KBM-7 (cell line): Measurements from ENCODE around the gene USP8.
"Not testable (repeated sequence)": the region's sequence is repeated elsewhere in the genome, so short reads cannot be mapped to it uniquely, and the experiment has no call there.

Experiments
- DNase-seq: peaks from one replicate; pipeline ENCODE4 v3.0.0-alpha.2; 2015
- in situ Hi-C: fragments of 300-500 bp; cut with MboI; formaldehyde crosslinking; loops from 2 replicates; pipeline ENCODE4 v1.14.3; 2020; ENCODE audit warnings: low sequenced_read_pairs, low pct_unique_long_range_greater_than_20kb, mixed read lengths

Gene USP8

GRCh38 chr15:50432230-50432629 is 8.0 kb downstream of the USP8 start:
- in situ Hi-C loops: no loop called here
- no peak for DNase-seq

- in situ Hi-C loops: no loop called here
- no peak for DNase-seq
Observed at GRCh38 chr15:50435772-50436171, 11.6 kb downstream of the USP8 start.

GRCh38 chr15:50438251-50438650 is 14.0 kb downstream of the USP8 start:
- in situ Hi-C loops: no loop called here
- no peak for DNase-seq

GRCh38 chr15:50440932-50441331 is 16.7 kb downstream of the USP8 start:
- in situ Hi-C loops: no loop called here
- no peak for DNase-seq

- DNase-seq: no peak
- in situ Hi-C loops: no loop called here
Observed at GRCh38 chr15:50452927-50453326, 28.7 kb downstream of the USP8 start.

- DNase-seq: no peak
- in situ Hi-C loops: no loop called here
Observed at GRCh38 chr15:50458348-50459112, 34.3 kb downstream of the USP8 start.

GRCh38 chr15:50463423-50464358 is 39.5 kb downstream of the USP8 start:
- no peak for DNase-seq
- in situ Hi-C loops: no loop called here

GRCh38 chr15:50471072-50471471 is 46.9 kb downstream of the USP8 start:
- in situ Hi-C loops: no loop called here
- no peak for DNase-seq

- in situ Hi-C loops: no loop called here
- no peak for DNase-seq
Observed at GRCh38 chr15:50476143-50476542, 51.9 kb downstream of the USP8 start.

- in situ Hi-C loops: no loop called here
- no peak for DNase-seq
Observed at GRCh38 chr15:50484781-50485180, 60.6 kb downstream of the USP8 start.

GRCh38 chr15:50485389-50485788 is 61.2 kb downstream of the USP8 start:
- DNase-seq: no peak
- in situ Hi-C loops: no loop called here

- in situ Hi-C loops: no loop called here
- DNase-seq: no peak
Observed at GRCh38 chr15:50487287-50487686, 63.1 kb downstream of the USP8 start.

- in situ Hi-C loops: no loop called here
- DNase-seq: no peak
Observed at GRCh38 chr15:50493625-50494024, 69.4 kb downstream of the USP8 start.

- in situ Hi-C loops, DNase-seq: not testable (repeated sequence)
Observed at GRCh38 chr15:50494547-50494946, 70.3 kb downstream of the USP8 start.

- in situ Hi-C loops: no loop called here
- no peak for DNase-seq
Observed at GRCh38 chr15:50496692-50497091, 72.5 kb downstream of the USP8 start.

GRCh38 chr15:50500352-50500751 is 76.1 kb downstream of the USP8 start:
- in situ Hi-C loops: no loop called here
- DNase-seq: no peak

- in situ Hi-C loops: no loop called here
- no peak for DNase-seq
Observed at GRCh38 chr15:50501815-50502214, 77.6 kb downstream of the USP8 start.

- no peak for DNase-seq
- in situ Hi-C loops: no loop called here
Observed at GRCh38 chr15:50503144-50503543, 78.9 kb downstream of the USP8 start.

GRCh38 chr15:50505656-50506055 is 81.5 kb downstream of the USP8 start:
- in situ Hi-C loops, DNase-seq: not testable (repeated sequence)

GRCh38 chr15:50506121-50506520 is 81.9 kb downstream of the USP8 start:
- in situ Hi-C loops: no loop called here
- DNase-seq: no peak
